Lower leg skin (tissue), 3 donors: Measurements from ENCODE around the gene DNAJB7.

Source experiments
- POLR2A ChIP-seq, 2 donors: fragments of 450-650 bp; IDR thresholded peaks; one replicate each; pipeline ENCODE4 v1.6.1; 2016 to 2017; ENCODE audit warnings: antibody characterized with exemption in 2 of 2, mild to moderate bottlenecking in 1 of 2, moderate library complexity in 1 of 2
- TF ChIP-seq, protein P1 (sequence below), 3 donors: fragments of 450-650 bp; IDR thresholded peaks; one replicate each; pipeline ENCODE4 v1.5.1; 2016; ENCODE audit warnings: antibody characterized with exemption in 3 of 3, mild to moderate bottlenecking in 3 of 3, moderate library complexity in 2 of 3

DNA sequence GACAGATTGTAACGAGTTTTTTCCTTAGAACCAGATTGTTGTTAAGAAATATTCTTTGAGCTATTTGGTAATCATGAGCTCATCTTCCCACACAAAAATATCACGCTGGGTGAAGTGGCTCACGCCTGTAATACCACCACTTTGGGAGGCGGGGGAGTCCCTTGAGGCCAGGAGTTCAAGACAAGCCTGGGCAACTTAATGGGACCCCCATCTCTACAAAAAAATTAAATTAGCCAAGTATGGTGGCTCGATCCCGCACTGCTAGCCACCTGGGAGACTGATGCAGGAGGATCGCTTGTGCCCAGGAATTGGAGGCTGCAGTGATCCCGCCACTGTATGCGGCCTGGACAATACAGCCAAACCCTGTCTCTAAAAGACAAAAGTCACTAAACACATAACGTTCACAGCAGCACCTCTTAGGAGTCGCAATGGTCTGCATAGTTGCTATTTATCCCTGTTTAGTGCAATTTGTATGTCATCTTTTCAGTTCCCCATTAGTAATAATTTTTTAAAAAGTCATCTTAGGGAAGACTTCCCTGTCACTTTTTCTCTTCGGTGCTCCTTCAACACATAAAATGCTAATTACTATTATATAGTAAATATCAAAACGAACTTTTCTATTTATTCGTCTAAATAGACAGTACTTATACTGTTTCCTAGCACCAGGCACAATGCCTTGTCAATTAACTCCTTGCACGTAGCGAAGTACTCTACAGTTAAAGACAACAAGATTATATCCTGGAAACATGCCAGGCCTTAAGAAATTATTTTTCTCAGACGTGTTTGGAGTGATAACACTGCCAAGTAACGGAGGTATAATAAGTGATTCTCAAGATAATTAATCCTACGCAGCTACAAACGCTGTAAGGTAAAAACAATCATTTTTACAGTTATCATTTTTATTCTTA is 6.6 kb downstream of the DNAJB7 start:
- TF ChIP-seq, protein P1, sequence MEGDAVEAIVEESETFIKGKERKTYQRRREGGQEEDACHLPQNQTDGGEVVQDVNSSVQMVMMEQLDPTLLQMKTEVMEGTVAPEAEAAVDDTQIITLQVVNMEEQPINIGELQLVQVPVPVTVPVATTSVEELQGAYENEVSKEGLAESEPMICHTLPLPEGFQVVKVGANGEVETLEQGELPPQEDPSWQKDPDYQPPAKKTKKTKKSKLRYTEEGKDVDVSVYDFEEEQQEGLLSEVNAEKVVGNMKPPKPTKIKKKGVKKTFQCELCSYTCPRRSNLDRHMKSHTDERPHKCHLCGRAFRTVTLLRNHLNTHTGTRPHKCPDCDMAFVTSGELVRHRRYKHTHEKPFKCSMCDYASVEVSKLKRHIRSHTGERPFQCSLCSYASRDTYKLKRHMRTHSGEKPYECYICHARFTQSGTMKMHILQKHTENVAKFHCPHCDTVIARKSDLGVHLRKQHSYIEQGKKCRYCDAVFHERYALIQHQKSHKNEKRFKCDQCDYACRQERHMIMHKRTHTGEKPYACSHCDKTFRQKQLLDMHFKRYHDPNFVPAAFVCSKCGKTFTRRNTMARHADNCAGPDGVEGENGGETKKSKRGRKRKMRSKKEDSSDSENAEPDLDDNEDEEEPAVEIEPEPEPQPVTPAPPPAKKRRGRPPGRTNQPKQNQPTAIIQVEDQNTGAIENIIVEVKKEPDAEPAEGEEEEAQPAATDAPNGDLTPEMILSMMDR (IDR thresholded peaks at IDR 0.05) = no peak
- no peak for TF ChIP-seq POLR2A (IDR thresholded peaks at IDR 0.05)
